Ovary (tissue), 9 donors: ENCODE results near the gene NHS. TPM values are rescaled to one million over a fixed set of nuclear protein-coding genes. Genes with fewer than 3 reads are reported as not detected.

Experiments
- DNase-seq, 5 donors: peaks; one replicate each; pipeline ENCODE4 v3.0.0-alpha.2; 2019 to 2020
- H3K27ac ChIP-seq, 2 donors: fragments of 200-600 bp; one replicate each; pipeline versions ENCODE4 v1.5.1 to v1.8.0; 2019 to 2022
- H3K27me3 ChIP-seq: fragments of 200-600 bp; one replicate; pipeline ENCODE4 v1.8.0; 2022
- H3K36me3 ChIP-seq: fragments of 200-600 bp; sonication (generic); one replicate; pipeline ENCODE4 v1.5.1; 2019
- H3K4me1 ChIP-seq: one replicate; pipeline ENCODE4 v1.8.1; 2013; ENCODE audit warnings: mild to moderate bottlenecking, moderate library complexity; ENCODE audit not compliant: insufficient read depth
- H3K4me3 ChIP-seq: fragments of 200-600 bp; sonication (generic); one replicate; pipeline ENCODE4 v1.5.1; 2017
- H3K9me3 ChIP-seq, 2 donors: fragments of 200-600 bp in 1 of 2; sonication (generic) in 1 of 2; one replicate each; pipeline versions ENCODE4 v1.5.1 to v1.8.1; 2013 to 2019; ENCODE audit warnings: mild to moderate bottlenecking in 1 of 2, moderate library complexity in 1 of 2
- EP300 ChIP-seq: sonication (generic); formaldehyde crosslinking; IDR thresholded peaks from one replicate; pipeline ENCODE4 v1.6.1; 2017; ENCODE audit warnings: antibody characterized with exemption
- POLR2A ChIP-seq: fragments of 450-650 bp; IDR thresholded peaks from one replicate; pipeline ENCODE4 v1.6.1; 2017; ENCODE audit warnings: antibody characterized with exemption, mild to moderate bottlenecking, moderate library complexity
- whole genome bisulfite sequencing, 3 donors: extraction: QIAGEN DNeasy Blood & Tissue Kit in 1 of 3; methylation state at CpG; one replicate each; pipeline versions ENCODE4 v1.1.5 to v1.1.7; 2013 to 2017; 5-methylcytosine and 5-hydroxymethylcytosine counted together
- intact Hi-C, 4 donors: fragments of 100-400 bp; cut with DNase I; formaldehyde crosslinking; loops; one replicate each; pipeline versions ENCODE4 v1.11.0 to v1.15.1; 2022 to 2023
- polyA plus RNA-seq, 2 donors: library from polyadenylated mRNA; stranded (reverse); fragments of 200-250 nt in 1 of 2; fragments of 350-450 nt in 1 of 2; fragmentation: Illumina TruSeq in 1 of 2; extraction: RNeasy Lipid Tissue Mini Kit (QIAGEN cat#74804) in 1 of 2; gene quantifications; one replicate each; pipeline ENCODE4 v1.2.3, GENCODE V29; 2013 to 2014
- total RNA-seq, 7 donors: library from RNA; depleted of rRNA in 2 of 7; stranded (reverse); fragments of >200 nt in 2 of 7; fragmentation: NEBNext Ultra II Directional in 3 of 7; extraction: Animal tissue kit (Norgen Biotek cat#: 25700) in 3 of 7; gene quantifications; one replicate each; pipeline versions ENCODE4 v1.1.0 to v1.2.4, GENCODE V29; 2016 to 2023
- TF ChIP-seq, protein P1 (sequence below), 3 donors: fragments of 450-650 bp in 2 of 3; fragments of 200-600 bp in 1 of 3; IDR thresholded peaks; one replicate each; pipeline versions ENCODE4 v1.5.1 to v1.8.0; 2016 to 2022; ENCODE audit warnings: antibody characterized with exemption in 3 of 3, mild to moderate bottlenecking in 1 of 3
- donor health status: DM: no; HTN: no; CAD: no; lungs with moderate emphysema.
- donor health status: DM: no; HTN: no; CAD: no.
- donor health status: Bipolar disorder and iron deficiency.
- donor health status: DM: yes; HTN: yes; CAD: no.
- donor health status: DM: no; HTN: no; CAD: no.
- donor health status: DM: yes; HTN: yes; CAD: no.

The NHS gene
- total and polyA plus RNA-seq, 9 donors: 2.3 to 9.5 (median 6.7) TPM

DNA sequence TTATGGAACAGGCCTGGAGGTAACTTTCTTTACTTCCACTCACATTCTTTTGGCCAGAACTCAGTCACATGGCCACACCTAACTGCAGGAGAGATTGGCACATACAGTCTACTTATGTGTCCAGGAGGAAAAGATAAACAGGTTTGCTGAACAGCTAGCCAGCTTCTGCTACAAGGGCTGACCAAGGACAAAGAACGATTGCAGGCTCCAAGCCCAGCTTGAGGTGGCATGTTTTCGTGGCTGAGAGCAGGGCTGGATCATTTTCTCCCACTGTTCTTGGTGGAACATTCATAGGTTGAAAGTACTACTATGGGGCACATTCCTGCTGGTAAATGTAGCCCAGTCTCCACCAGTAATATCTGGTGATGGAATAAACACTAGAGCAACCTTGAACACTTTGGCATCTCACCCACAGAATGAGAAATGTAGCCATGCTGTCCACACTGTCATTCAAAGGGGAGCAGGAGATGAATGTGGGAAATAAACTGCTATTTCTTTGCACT lies 28.2 kb downstream of the NHS start:
- Histone ChIP-seq H3K36me3 (no peaks in the 10 kb centered on the region), H3K27ac (no peak overlapping the region), H3K9me3 (no peaks in the 10 kb centered on the region), H3K4me1 (peaks cover 3% of the 10 kb centered on the region), H3K4me3 (no peak overlapping the region), H3K27me3 (no peaks in the 10 kb centered on the region)
- DNase-seq: no peak
- WGBS, 3 donors: 30 to 49% (median 34%) methylated on average over 2 of the region's 2 CpGs
- TF ChIP-seq, protein P1, sequence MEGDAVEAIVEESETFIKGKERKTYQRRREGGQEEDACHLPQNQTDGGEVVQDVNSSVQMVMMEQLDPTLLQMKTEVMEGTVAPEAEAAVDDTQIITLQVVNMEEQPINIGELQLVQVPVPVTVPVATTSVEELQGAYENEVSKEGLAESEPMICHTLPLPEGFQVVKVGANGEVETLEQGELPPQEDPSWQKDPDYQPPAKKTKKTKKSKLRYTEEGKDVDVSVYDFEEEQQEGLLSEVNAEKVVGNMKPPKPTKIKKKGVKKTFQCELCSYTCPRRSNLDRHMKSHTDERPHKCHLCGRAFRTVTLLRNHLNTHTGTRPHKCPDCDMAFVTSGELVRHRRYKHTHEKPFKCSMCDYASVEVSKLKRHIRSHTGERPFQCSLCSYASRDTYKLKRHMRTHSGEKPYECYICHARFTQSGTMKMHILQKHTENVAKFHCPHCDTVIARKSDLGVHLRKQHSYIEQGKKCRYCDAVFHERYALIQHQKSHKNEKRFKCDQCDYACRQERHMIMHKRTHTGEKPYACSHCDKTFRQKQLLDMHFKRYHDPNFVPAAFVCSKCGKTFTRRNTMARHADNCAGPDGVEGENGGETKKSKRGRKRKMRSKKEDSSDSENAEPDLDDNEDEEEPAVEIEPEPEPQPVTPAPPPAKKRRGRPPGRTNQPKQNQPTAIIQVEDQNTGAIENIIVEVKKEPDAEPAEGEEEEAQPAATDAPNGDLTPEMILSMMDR (IDR thresholded peaks at IDR 0.05): no peak
- TF ChIP-seq EP300 (no peak), POLR2A (no peak)
- intact Hi-C loops: no loop called here

DNA sequence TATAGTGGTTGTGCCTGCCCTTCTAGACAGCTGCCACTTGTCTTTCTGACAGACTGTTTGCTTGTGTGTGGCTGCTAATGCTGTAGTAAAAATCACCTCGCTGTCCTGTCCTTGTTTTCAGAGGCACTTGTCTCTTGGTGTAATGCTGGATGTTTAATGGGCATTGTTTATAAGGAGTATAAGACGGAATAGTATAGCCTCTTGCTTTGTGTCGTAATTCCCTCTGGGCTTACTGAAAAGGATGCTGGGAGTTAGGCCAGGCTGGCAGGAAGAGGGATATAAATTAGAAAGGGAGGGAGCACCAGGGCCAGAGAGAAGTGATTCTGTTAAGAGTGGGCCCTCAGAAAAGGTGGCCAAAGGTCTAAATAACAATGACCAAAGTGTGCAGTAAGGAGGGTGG lies 29.0 kb downstream of the NHS start:
- DNase-seq: no peak
- no peak overlapping the region for H3K4me3 ChIP-seq
- no peaks in the 10 kb centered on the region for H3K36me3 ChIP-seq
- peaks cover 3% of the 10 kb centered on the region for H3K4me1 ChIP-seq
- TF ChIP-seq EP300 (no peak), POLR2A (no peak)
- TF ChIP-seq, protein P1 (IDR thresholded peaks at IDR 0.05): no peak
- intact Hi-C loops: no loop called here
- WGBS, 3 donors: 67 to 70% (median 68%) methylated on average over 3 of the region's 3 CpGs
- H3K9me3 ChIP-seq: no peaks in the 10 kb centered on the region
- H3K27ac ChIP-seq: no peak overlapping the region
- H3K27me3 ChIP-seq: no peaks in the 10 kb centered on the region

DNA sequence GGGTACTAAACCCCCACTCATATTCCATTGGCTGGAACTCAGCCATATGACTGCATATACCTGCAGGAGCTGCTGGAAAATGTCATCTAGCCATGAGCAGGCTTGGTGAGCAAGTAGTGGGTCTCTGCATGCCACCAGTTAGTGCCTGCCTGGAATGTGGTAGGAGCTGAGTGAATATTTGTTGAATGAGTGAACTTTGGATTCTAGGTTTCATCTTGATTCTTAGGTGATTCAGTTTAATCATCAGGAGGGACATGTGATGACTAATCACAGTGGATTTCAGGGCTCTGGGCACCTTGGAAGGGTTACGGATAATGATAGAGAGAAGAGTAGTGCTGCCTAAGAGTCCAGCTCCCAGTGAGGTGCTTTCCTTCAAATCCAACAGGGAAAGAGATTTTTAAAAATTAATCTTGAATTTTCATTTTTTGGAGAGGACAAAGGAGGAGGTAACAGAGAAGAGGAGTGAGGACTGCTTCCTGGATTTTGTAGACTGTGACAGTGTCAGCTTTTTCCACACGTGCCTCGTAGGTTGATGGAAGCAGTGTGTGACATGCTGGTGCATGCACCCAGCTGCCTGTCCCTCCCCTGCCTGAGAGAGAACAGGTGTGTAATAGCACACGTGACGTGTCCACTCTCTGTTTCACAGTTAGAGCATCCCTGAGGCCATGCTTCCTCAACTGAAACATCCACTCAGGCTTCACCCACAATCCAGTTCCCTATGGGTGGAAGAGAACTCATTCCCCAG lies 30.4 kb downstream of the NHS start:
- no peaks in the 10 kb centered on the region for H3K36me3 ChIP-seq
- WGBS, 3 donors: 71 to 78% (median 74%) methylated on average over 5 of the region's 5 CpGs
- TF ChIP-seq EP300 (no peak), POLR2A (no peak)
- TF ChIP-seq, protein P1 (IDR thresholded peaks at IDR 0.05): no peak
- H3K4me3 ChIP-seq: no peak overlapping the region
- no peak overlapping the region for H3K27ac ChIP-seq
- H3K4me1 ChIP-seq: peaks cover 3% of the 10 kb centered on the region
- no peaks in the 10 kb centered on the region for H3K27me3 ChIP-seq
- no peak for DNase-seq
- intact Hi-C loops: no loop called here
- no peaks in the 10 kb centered on the region for H3K9me3 ChIP-seq

DNA sequence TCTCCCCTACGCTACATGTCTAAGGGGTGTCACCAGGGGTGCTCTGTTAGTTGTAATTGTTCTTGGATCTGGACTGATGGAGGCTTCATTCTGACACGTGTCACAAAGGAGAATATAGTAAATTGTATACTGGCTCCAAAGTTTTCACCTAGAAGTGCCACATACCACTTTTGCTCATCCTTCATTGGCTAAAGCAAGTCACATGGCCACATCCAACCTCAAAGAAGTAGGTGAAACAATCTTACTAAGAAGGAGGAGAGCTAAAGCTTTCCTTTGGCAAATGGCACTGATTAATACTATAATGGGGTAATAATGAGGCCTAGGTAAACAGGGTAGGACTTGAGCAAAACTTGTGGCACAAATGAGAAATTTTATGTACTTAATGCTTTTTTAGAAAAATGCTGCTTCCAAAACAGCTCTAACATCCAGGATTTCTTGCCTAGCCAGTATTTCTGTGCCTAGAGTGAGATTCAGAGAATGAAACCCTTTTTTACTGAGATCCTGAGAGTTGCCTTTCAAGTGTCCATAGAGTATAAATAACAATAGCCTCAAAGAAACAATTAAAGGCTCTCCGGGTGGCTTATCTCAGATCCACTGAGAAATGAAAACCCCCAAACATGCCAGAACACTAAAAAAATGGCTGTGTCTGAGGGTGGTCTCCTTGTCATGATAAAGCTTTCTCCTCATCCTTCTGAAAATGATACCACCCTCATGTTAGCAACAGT lies 34.7 kb downstream of the NHS start:
- no peaks in the 10 kb centered on the region for H3K9me3 ChIP-seq
- H3K27me3 ChIP-seq: no peaks in the 10 kb centered on the region
- H3K27ac ChIP-seq: no peak overlapping the region
- DNase-seq: no peak
- intact Hi-C loops: no loop called here
- H3K36me3 ChIP-seq: no peaks in the 10 kb centered on the region
- H3K4me1 ChIP-seq: no peaks in the 10 kb centered on the region
- 71 to 80% (median 76%) methylated on average over 3 of the region's 3 CpGs for WGBS, 3 donors
- H3K4me3 ChIP-seq: no peak overlapping the region
- TF ChIP-seq, protein P1 (IDR thresholded peaks at IDR 0.05): no peak
- no peak for TF ChIP-seq POLR2A
- no peak for TF ChIP-seq EP300
